Measurements from ENCODE around the gene PALMD. TPM values are rescaled to one million over a fixed set of nuclear protein-coding genes. Genes with fewer than 3 reads are reported as not detected.

Gene PALMD
- total RNA-seq, 1 experiment from 2014 or later, result not detected

- DNase-seq, result no peak
Observed at GRCh38 chr1:99697580-99697979, 51.7 kb downstream of the PALMD start.

More at GRCh38 chr1:99697580-99697979, 51.7 kb downstream of the PALMD start:
- Histone ChIP-seq H3K23ac (ENCODE audit: insufficient read length, low read depth, low read length) (no peak overlapping the region), H3T11ph (ENCODE audit: low read length) (no peak overlapping the region), H2AK5ac (ENCODE audit: insufficient read length, low read length) (no peak overlapping the region), H3K14ac (ENCODE audit: insufficient read depth, low read length) (no peak overlapping the region), H3K23me2 (ENCODE audit: insufficient read length, low read depth, low read length, poor library complexity, severe bottlenecking) (no peaks in the 10 kb centered on the region), H4K8ac (replicated peaks; ENCODE audit: insufficient read length, low read depth, low read length) (no peak overlapping the region), H3K79me1 (ENCODE audit: insufficient read depth, low read depth, low read length, poor library complexity, severe bottlenecking) (no peaks in the 10 kb centered on the region), H2BK20ac (ENCODE audit: low read depth, low read length, poor library complexity, severe bottlenecking) (no peak overlapping the region), H3K4me2 (ENCODE audit: insufficient read depth, insufficient read length, low read length) (no peak overlapping the region), H3K4ac (ENCODE audit: low read depth, low read length) (no peak overlapping the region), H4K5ac (ENCODE audit: insufficient read length, low read depth, low read length) (no peak overlapping the region), H2BK5ac (ENCODE audit: insufficient read length, low read length) (no peak overlapping the region), H3K9ac (ENCODE audit: extremely low read depth, insufficient read length, low read length) (no peak overlapping the region), H2AFZ (ENCODE audit: low read length) (no peak overlapping the region), H2BK120ac (ENCODE audit: low read depth, low read length, poor library complexity, severe bottlenecking) (no peak overlapping the region), H3K27ac (ENCODE audit: insufficient read length, low read depth, low read length) (no peak overlapping the region), H3K79me2 (ENCODE audit: insufficient read depth, low read length) (no peaks in the 10 kb centered on the region), H2BK12ac (ENCODE audit: insufficient read length, low read depth, low read length) (no peak overlapping the region), H4K20me1 (ENCODE audit: control insufficient read depth, insufficient read depth, insufficient read length) (no peaks in the 10 kb centered on the region), H3K56ac (ENCODE audit: insufficient read length, low read depth, low read length) (no peak overlapping the region), H3K9me3 (ENCODE audit: control insufficient read depth, low read depth, low read length) (no peaks in the 10 kb centered on the region), H3K18ac (ENCODE audit: insufficient read length, low read depth, low read length) (no peak overlapping the region), H2BK15ac (ENCODE audit: low read depth, low read length) (no peak overlapping the region), H4K91ac (ENCODE audit: insufficient read length, low read depth, low read length) (no peak overlapping the region), H3K27me3 (ENCODE audit: insufficient read depth, low read length) (no peaks in the 10 kb centered on the region), H3K4me1 (ENCODE audit: insufficient read depth, low read length) (no peaks in the 10 kb centered on the region)
- H3K36me3 Mint-ChIP-seq (ENCODE audit: insufficient read depth in 1 of 3, low read depth in 3 of 3), result peaks cover 0 to 8% (median 0%) of the 10 kb centered on the region in 3 experiments; a peak in 1 of 7 replicates
- TF ChIP-seq, protein P1, sequence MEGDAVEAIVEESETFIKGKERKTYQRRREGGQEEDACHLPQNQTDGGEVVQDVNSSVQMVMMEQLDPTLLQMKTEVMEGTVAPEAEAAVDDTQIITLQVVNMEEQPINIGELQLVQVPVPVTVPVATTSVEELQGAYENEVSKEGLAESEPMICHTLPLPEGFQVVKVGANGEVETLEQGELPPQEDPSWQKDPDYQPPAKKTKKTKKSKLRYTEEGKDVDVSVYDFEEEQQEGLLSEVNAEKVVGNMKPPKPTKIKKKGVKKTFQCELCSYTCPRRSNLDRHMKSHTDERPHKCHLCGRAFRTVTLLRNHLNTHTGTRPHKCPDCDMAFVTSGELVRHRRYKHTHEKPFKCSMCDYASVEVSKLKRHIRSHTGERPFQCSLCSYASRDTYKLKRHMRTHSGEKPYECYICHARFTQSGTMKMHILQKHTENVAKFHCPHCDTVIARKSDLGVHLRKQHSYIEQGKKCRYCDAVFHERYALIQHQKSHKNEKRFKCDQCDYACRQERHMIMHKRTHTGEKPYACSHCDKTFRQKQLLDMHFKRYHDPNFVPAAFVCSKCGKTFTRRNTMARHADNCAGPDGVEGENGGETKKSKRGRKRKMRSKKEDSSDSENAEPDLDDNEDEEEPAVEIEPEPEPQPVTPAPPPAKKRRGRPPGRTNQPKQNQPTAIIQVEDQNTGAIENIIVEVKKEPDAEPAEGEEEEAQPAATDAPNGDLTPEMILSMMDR (conservative IDR thresholded peaks at IDR 0.05), result no peak
- H3K4me3 Mint-ChIP-seq, result no peak overlapping the region
- no peaks in the 10 kb centered on the region for H3K9me3 Mint-ChIP-seq
- no peak overlapping the region for H3K27ac Mint-ChIP-seq
- H3K27me3 Mint-ChIP-seq (ENCODE audit: low read depth), result peaks cover 1% of the 10 kb centered on the region; the same call in 1 of the 2 replicates
- no peaks in the 10 kb centered on the region for H3K4me1 Mint-ChIP-seq
- WGBS (ENCODE audit: extremely low coverage, insufficient read length, low lambda C conversion rate), result no CpG with 5 or more reads among the region's 1 CpG

All from H9 (cell line).